ENCODE results near the gene INPP4B.
A peak's percentile ranks its signal among the peaks of the same experiment; 100 is the strongest.

Gene INPP4B

GRCh38 chr4:142356801-142357200 lies 489.3 kb downstream of the INPP4B start:
- TF ChIP-seq, protein P1, sequence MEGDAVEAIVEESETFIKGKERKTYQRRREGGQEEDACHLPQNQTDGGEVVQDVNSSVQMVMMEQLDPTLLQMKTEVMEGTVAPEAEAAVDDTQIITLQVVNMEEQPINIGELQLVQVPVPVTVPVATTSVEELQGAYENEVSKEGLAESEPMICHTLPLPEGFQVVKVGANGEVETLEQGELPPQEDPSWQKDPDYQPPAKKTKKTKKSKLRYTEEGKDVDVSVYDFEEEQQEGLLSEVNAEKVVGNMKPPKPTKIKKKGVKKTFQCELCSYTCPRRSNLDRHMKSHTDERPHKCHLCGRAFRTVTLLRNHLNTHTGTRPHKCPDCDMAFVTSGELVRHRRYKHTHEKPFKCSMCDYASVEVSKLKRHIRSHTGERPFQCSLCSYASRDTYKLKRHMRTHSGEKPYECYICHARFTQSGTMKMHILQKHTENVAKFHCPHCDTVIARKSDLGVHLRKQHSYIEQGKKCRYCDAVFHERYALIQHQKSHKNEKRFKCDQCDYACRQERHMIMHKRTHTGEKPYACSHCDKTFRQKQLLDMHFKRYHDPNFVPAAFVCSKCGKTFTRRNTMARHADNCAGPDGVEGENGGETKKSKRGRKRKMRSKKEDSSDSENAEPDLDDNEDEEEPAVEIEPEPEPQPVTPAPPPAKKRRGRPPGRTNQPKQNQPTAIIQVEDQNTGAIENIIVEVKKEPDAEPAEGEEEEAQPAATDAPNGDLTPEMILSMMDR (conservative IDR thresholded peaks at IDR 0.05), result no peak
- H3K27ac ChIP-seq, result no peak overlapping the region

GRCh38 chr4:142356118-142356759 lies 489.9 kb downstream of the INPP4B start:
- no peak overlapping the region for H3K27ac ChIP-seq
- TF ChIP-seq, protein P1 (conservative IDR thresholded peaks at IDR 0.05), result no peak

DNA sequence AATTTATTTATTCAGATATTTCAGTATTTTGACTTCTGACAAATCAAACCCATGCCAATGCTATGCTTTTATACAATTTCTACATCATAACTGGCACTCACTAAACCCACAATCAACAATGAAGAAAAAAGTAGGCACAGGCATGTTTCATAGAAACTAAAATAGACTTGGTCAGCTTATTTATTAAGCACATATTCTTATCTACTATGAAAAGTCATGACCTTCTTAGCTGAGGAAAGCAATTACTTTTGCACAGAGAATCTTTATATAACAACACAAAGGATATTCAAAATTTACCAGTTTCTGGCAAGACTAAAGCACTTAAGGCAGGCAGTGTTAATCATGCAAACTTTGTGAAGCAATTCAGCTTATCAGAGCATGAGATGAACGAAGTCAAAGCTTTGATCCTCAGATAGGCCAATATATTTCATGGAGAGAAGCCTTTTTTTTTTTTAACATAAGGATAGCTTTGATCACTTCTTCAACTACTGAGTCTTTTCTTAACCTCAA lies 490.6 kb downstream of the INPP4B start:
- TF ChIP-seq, protein P1 (conservative IDR thresholded peaks at IDR 0.05), result no peak

GRCh38 chr4:142354794-142355420 lies 491.2 kb downstream of the INPP4B start:
- H3K27ac ChIP-seq, result no peak overlapping the region
- TF ChIP-seq, protein P1 (conservative IDR thresholded peaks at IDR 0.05), result no peak

More for the DNA sequence above, 490.6 kb downstream of the INPP4B start:
- H3K27ac ChIP-seq, result no peak overlapping the region

- H3K27ac ChIP-seq, result no peak overlapping the region
- TF ChIP-seq, protein P1 (conservative IDR thresholded peaks at IDR 0.05), result no peak
These were observed 492.1 kb downstream of the INPP4B start for GRCh38 chr4:142354041-142354440.

- H3K27ac ChIP-seq, result no peak overlapping the region
- TF ChIP-seq, protein P1 (conservative IDR thresholded peaks at IDR 0.05), result peak; percentile 92
These were observed 492.9 kb downstream of the INPP4B start for GRCh38 chr4:142353149-142353738.

DNA sequence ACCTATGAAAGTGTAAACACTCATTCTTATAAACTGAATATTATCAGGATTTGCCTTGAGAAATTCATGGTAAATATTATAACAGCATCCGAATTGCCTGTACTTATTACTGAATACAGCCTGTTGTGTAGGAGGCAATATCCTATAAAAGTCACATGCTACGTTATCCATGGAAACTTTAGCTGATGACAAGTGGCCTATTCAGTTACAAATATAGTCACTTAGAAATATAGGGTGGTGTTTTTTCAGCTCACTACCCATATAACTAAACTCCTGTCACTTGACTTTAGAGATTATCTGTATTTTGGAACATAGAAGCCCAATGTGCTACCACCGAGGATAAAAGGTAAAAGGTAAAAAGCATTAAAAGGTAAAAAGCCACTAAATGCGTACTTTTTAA lies 493.4 kb downstream of the INPP4B start:
- TF ChIP-seq, protein P1 (conservative IDR thresholded peaks at IDR 0.05), result no peak
- H3K27ac ChIP-seq, result no peak overlapping the region
